SK-N-SH treated with all-trans-retinoic acid at 6 μM for 48 hours (cell line): Measurements from ENCODE around the gene KXD1.

ENCODE experiments used
- ATAC-seq: fragments of 200-7000 bp; cut with Tn5 transposase; 3 replicates; pipeline ENCODE4 v1.9.1; 2020; ENCODE audit warnings: mild to moderate bottlenecking, moderate library complexity
- ARNTL ChIP-seq: fragments of 450-650 bp; formaldehyde crosslinking; IDR thresholded peaks from 2 replicates; pipeline ENCODE4 v1.5.0; 2020; ENCODE audit warnings: low read depth, mild to moderate bottlenecking, moderate library complexity, borderline replicate concordance
- BACH2 ChIP-seq: fragments of 250-450 bp; sonication (Bioruptor Pico); IDR thresholded peaks from 2 replicates; pipeline ENCODE4 v1.9.0; 2021; ENCODE audit warnings: mild to moderate bottlenecking, borderline replicate concordance
- CREB5 ChIP-seq: fragments of 250-450 bp; sonication (Bioruptor Pico); IDR thresholded peaks from 2 replicates; pipeline ENCODE4 v1.5.1; 2020; ENCODE audit warnings: low read depth, mild to moderate bottlenecking, moderate library complexity
- CSDC2 ChIP-seq: fragments of 250-450 bp; sonication (Bioruptor Pico); IDR thresholded peaks from 2 replicates; pipeline ENCODE4 v1.5.0; 2020; ENCODE audit warnings: mild to moderate bottlenecking, moderate library complexity
- CSRNP3 ChIP-seq: fragments of 250-450 bp; sonication (Bioruptor Pico); IDR thresholded peaks from 2 replicates; pipeline ENCODE4 v1.5.1; 2021; ENCODE audit warnings: mild to moderate bottlenecking, moderate library complexity
- ESRRG ChIP-seq: fragments of 250-450 bp; sonication (Bioruptor Pico); IDR thresholded peaks from 2 replicates; pipeline ENCODE4 v1.6.1; 2021; ENCODE audit warnings: mild to moderate bottlenecking
- GLIS3 ChIP-seq: fragments of 250-450 bp; sonication (Bioruptor Pico); IDR thresholded peaks from 2 replicates; pipeline ENCODE4 v1.5.0; 2020; ENCODE audit warnings: mild to moderate bottlenecking, moderate library complexity
- ISL1 ChIP-seq: fragments of 250-450 bp; sonication (Bioruptor Pico); IDR thresholded peaks from 2 replicates; pipeline ENCODE4 v2.1.2; 2022; ENCODE audit warnings: mild to moderate bottlenecking, moderate library complexity
- OSR1 ChIP-seq: fragments of 250-450 bp; sonication (Bioruptor Pico); IDR thresholded peaks from 2 replicates; pipeline ENCODE4 v1.8.0; 2022; ENCODE audit warnings: moderate library complexity, mild to moderate bottlenecking, inconsistent platforms
- PATZ1 ChIP-seq: fragments of 250-450 bp; sonication (Bioruptor Pico); IDR thresholded peaks from 2 replicates; pipeline ENCODE4 v1.8.0; 2020; ENCODE audit warnings: mild to moderate bottlenecking, moderate library complexity, borderline replicate concordance
- POU6F1 ChIP-seq: fragments of 250-450 bp; sonication (Bioruptor Pico); IDR thresholded peaks from 2 replicates; pipeline ENCODE4 v1.8.0; 2021; ENCODE audit warnings: low read depth, mild to moderate bottlenecking, moderate library complexity, borderline replicate concordance
- PPARA ChIP-seq: fragments of 250-450 bp; sonication (Bioruptor Pico); IDR thresholded peaks from 2 replicates; pipeline ENCODE4 v1.5.0; 2020; ENCODE audit warnings: mild to moderate bottlenecking, borderline replicate concordance
- RARB ChIP-seq: fragments of 250-450 bp; sonication (Bioruptor Pico); IDR thresholded peaks from 2 replicates; pipeline ENCODE4 v1.8.0; 2021; ENCODE audit warnings: mild to moderate bottlenecking, moderate library complexity
- SNAI2 ChIP-seq: fragments of 250-450 bp; sonication (Bioruptor Pico); IDR thresholded peaks from 2 replicates; pipeline ENCODE4 v1.5.0; 2020; ENCODE audit warnings: mild to moderate bottlenecking, moderate library complexity
- TCF4 ChIP-seq: fragments of 250-450 bp; sonication (Bioruptor Pico); IDR thresholded peaks from 2 replicates; pipeline ENCODE4 v1.8.0; 2021; ENCODE audit warnings: mild to moderate bottlenecking, moderate library complexity, borderline replicate concordance
- TOX ChIP-seq: fragments of 250-450 bp; sonication (Bioruptor Pico); IDR thresholded peaks from 2 replicates; pipeline ENCODE4 v1.8.0; 2021; ENCODE audit warnings: mild to moderate bottlenecking, moderate library complexity, borderline replicate concordance
- TSHZ2 ChIP-seq: fragments of 250-450 bp; sonication (Bioruptor Pico); IDR thresholded peaks from 2 replicates; pipeline ENCODE4 v1.5.0; 2020; ENCODE audit warnings: mild to moderate bottlenecking, moderate library complexity
- ZC3H10 ChIP-seq: fragments of 250-450 bp; sonication (Bioruptor Pico); IDR thresholded peaks from 2 replicates; pipeline ENCODE4 v1.5.1; 2021; ENCODE audit warnings: mild to moderate bottlenecking, moderate library complexity
- ZFP3 ChIP-seq: fragments of 250-450 bp; sonication (Bioruptor Pico); IDR thresholded peaks from 2 replicates; pipeline ENCODE4 v1.5.0; 2020; ENCODE audit warnings: mild to moderate bottlenecking, moderate library complexity
- ZFP30 ChIP-seq: fragments of 450-650 bp; formaldehyde crosslinking; IDR thresholded peaks from 2 replicates; pipeline ENCODE4 v1.5.0; 2022; ENCODE audit warnings: mild to moderate bottlenecking, moderate library complexity
- ZNF565 ChIP-seq: fragments of 450-650 bp; formaldehyde crosslinking; conservative IDR thresholded peaks from 2 replicates; pipeline ENCODE4 v1.5.0; 2020; ENCODE audit warnings: low read depth, mild to moderate bottlenecking, moderate library complexity
- ZNF70 ChIP-seq: fragments of 450-650 bp; formaldehyde crosslinking; IDR thresholded peaks from 2 replicates; pipeline ENCODE4 v1.5.0; 2020; ENCODE audit warnings: mild to moderate bottlenecking, moderate library complexity
- ZNF8 ChIP-seq: fragments of 450-650 bp; formaldehyde crosslinking; IDR thresholded peaks from 2 replicates; pipeline ENCODE4 v1.5.0; 2020; ENCODE audit warnings: mild to moderate bottlenecking, moderate library complexity

Gene KXD1

GRCh38 chr19:18577365-18577914 lies 19.8 kb downstream of the KXD1 start:
- TF ChIP-seq CSRNP3 = no peak
- TF ChIP-seq ESRRG = no peak
- no peak for TF ChIP-seq CSDC2
- no peak for TF ChIP-seq ZFP30 (CRISPR knock-in tag)
- TF ChIP-seq ZNF565 (CRISPR knock-in tag) = no peak
- TF ChIP-seq BACH2 = no peak
- TF ChIP-seq ISL1 (CRISPR knock-in tag) = no peak
- TF ChIP-seq ZNF8 (CRISPR knock-in tag) = no peak
- no peak for TF ChIP-seq CREB5 (CRISPR knock-in tag)
- no peak for TF ChIP-seq ZC3H10 (CRISPR knock-in tag)
- no peak for TF ChIP-seq TOX (CRISPR knock-in tag)
- no peak for TF ChIP-seq RARB (CRISPR knock-in tag)
- TF ChIP-seq TSHZ2 (CRISPR knock-in tag) = no peak
- no peak for ATAC-seq

- TF ChIP-seq GLIS3 (CRISPR knock-in tag) (no peak), RARB (CRISPR knock-in tag) (no peak), ZFP3 (CRISPR knock-in tag) (no peak), PATZ1 (no peak), SNAI2 (CRISPR knock-in tag) (no peak)
- ATAC-seq = no peak
Measured at GRCh38 chr19:18580311-18580710, 22.6 kb downstream of the KXD1 start.

- ATAC-seq = no peak
- TF ChIP-seq GLIS3 (CRISPR knock-in tag) (no peak), ARNTL (no peak), BACH2 (no peak), PPARA (CRISPR knock-in tag) (no peak), SNAI2 (CRISPR knock-in tag) (no peak), TCF4 (CRISPR knock-in tag) (no peak), CSDC2 (no peak), ZNF565 (CRISPR knock-in tag) (no peak), CSRNP3 (no peak), ZNF70 (CRISPR knock-in tag) (no peak), POU6F1 (CRISPR knock-in tag) (no peak), ZNF8 (CRISPR knock-in tag) (no peak), RARB (CRISPR knock-in tag) (no peak), OSR1 (CRISPR knock-in tag) (no peak), TSHZ2 (CRISPR knock-in tag) (no peak), ZC3H10 (CRISPR knock-in tag) (no peak)
Measured at GRCh38 chr19:18586306-18586705, 28.6 kb downstream of the KXD1 start.
